Stimulated activated naive CD4-positive, alpha-beta T cell (primary cell): ENCODE measurements around the gene GABARAPL2.

Experiments
- DNase-seq, 6 experiments: peaks; one replicate each; lab custom pipeline; 2025; lab: John Stamatoyannopoulos, UW

The GABARAPL2 gene

DNA sequence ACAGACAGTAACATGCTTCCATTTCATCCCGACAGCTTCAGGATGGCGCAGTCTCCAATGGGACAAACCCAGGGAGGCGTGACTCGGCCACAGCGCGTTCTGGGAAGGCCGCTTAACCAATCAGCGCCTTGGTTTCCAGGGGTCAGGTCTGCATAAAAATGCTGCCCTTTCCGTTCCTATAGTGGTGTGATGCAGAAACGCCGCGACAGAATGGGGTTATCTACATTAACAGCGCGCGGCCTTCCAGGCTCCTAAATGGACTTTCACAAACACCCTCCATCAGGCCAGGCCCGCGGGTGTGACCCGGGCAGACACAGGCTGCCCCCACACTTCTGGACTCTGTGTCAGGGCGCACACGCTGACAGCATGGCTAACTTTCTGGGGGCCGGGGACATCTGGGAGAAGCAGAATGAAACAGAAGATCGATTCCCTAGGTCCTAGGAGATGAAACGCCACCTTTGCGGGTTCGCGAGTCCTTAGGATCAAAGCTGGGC lies 10.9 kb upstream of the GABARAPL2 start:
- no peak for DNase-seq

DNA sequence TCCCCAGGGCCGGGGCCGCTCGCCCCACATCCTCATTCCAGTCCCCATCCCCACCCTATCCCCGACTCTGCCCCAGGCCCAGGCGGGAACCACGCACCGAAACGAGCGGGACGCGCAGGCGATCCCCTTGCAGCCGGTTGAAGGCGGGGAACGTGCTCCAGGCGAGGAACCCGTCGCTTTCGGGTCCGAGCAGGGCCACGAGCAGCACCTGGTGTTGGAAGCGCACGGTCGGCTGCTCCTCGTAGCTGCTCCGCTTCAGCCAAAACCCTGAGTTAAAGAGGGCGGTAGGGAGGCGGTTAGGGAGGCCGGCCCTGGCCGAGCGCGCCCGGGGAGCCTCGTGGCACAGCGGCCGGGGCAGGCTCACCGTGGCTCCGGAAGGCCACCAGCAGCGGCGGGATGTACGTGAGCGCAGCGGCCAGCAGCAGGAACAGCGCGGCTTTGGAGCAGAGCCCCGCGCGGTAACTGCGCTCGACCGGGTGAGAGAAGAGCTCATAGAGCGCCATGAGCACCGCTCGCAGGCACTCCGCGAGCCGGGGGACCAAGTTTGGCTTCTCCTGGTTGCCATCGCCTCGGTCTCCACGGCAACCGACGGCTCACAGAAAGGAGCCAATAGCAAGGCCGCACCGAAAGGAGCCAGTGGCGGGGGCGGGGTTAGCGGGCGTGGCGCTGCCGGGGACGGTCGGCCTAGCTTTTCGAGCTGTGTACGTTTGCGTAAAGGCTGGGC lies 10.3 kb upstream of the GABARAPL2 start, which contains the start of gene TMEM231:
TMEM231 (minus strand) TSS at position 546 of the 724 bp plus-strand sequence; CDS start at position 503, 43 bp downstream.
- DNase-seq, result peak; percentile 91 to 96 (median 93)

DNA sequence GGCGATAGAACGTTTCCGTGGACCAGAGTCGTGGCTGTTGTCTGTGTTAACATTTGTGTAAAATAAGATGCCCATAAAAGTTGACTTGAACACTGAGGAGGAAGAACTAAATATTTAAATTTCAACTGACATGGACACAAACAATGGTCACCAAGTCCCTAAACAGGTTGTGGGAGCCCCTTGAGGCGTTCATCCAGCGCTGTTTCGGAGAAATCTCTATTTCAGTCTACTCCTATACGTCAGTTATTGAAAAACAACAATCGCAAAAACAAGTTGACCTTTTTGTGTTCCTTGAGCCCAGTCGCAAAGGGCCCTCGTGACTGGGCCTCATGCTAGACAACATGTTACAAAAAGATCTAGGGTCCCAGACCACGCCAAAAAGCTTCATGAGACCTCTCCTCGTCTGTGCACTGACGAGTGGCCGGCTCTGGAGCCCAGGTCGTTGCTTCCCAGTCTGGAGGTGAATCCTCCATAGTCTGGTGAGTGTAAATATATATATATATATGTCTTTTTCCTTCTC lies 9.7 kb upstream of the GABARAPL2 start:
- DNase-seq, result no peak

DNA sequence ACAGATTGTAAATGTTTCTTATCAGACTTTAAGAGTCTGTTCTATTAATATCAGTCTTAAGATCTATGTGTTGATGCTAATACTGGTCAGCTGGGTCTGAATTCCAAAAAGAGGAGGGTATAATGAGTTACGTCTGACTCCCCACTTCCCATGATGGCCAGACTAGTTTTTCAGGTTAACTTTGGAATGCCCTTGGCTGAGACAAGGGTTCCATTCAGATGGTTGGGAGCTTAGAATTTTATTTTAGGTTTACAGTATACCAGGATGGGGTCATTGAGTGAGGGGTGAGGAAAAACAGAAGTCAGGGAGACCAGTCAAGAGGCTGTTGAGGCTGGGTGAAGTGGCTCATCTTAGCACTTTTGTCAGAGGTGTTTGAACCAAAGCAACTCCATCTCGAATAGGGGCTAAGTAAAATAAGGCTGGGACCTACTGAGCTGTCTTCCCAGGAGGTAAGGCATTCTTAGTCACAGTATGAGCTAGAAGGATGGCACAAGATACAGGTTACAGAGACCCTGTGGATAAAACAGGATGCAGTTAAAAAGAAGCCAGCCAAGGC lies 7.3 kb upstream of the GABARAPL2 start:
- no peak for DNase-seq

DNA sequence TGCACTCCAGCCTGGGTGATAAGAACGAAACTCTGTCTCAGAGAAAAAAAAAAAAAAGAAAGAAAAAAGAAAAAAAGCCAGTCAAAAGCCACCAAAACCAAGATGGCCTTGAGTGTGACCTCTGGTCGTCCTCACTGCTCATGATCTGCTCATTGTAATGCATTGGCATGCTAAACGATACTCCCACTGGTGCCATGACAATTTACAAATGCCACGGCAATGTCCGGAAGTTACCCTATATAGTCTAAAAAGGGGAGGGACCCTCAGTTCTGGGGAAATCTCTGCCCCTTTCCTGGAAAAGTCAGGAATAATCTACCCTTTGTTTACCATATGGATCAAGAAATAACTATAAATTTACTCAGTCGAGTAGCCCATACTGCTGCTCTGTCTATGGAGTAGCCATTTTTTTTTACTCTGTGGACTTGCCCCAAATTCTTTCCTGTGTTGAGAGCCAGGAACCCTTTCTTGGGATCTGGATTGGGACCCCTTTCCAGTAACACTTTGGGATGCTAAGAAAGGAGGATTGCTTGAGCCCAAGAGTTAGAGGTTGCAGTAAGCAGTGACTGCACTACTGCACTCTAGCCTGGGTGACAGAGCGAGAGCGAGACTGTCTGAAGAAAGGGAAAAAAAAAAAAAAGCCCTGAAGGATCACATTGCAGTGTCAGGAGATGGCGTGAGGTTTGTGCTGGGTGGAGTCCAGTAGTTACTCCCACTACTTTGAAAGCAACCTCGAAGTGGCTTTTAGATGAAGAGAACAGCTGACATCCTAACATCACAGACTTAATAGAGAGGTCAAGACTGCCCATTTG lies 6.4 kb upstream of the GABARAPL2 start:
- no peak for DNase-seq

DNA sequence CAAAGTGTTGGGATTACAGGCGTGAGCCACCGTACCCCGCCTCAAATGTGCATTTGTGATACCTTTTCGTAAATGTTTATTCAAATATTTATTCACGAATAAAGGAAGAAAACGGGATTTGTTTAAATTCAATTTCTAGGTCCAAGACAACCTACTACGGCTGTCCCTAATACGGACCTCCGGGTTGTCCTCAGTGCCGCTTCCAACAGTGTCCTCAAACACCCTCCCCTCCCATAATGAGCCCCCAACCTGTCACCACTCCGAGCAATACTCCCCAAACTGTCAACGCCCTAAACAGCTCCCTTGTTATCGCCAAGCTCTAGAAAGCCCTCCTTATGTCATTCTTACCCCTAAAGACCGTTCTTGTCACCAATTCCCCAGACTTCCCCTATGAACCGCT lies 539 bp upstream of the GABARAPL2 start:
- no peak for DNase-seq

DNA sequence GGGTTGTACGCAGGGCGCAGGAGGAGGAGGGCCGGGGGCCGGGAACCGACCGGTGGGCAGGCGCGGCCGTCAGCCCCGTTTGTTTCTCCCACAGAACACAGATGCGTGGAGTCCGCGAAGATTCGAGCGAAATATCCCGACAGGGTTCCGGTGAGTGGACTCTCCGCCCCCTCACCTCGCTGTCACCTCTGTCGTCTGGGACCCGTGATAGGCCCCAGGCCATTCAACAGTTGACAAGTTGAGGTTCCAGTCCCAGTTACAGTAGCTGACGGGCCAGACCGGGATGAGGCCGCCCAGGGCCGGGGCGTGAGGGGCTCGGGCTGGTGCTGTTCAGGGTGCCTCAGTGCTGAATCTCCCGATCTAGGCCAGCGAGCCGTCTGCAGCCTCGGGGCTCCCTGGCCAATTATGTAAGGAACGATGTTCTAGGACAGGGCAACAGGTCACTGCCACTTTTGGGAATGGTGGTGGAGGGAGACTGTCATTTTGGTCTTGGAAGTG lies 628 bp downstream of the GABARAPL2 start:
- peak in 4 of 6 experiments; percentile 18 to 41 (median 34) for DNase-seq

DNA sequence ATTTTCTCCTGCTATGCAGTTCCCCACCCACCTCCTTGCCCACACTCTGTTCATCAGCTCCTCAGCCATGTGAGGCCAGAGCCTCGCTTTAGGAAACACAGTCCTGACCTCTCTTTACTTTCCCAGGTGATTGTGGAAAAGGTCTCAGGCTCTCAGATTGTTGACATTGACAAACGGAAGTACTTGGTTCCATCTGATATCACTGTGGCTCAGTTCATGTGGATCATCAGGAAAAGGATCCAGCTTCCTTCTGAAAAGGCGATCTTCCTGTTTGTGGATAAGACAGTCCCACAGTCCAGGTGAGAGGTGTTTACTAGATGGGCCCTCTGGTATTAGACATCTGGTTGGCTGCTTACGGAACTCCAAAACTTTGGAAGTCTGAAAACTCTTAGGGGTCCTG lies 1.7 kb downstream of the GABARAPL2 start:
- DNase-seq, result no peak

DNA sequence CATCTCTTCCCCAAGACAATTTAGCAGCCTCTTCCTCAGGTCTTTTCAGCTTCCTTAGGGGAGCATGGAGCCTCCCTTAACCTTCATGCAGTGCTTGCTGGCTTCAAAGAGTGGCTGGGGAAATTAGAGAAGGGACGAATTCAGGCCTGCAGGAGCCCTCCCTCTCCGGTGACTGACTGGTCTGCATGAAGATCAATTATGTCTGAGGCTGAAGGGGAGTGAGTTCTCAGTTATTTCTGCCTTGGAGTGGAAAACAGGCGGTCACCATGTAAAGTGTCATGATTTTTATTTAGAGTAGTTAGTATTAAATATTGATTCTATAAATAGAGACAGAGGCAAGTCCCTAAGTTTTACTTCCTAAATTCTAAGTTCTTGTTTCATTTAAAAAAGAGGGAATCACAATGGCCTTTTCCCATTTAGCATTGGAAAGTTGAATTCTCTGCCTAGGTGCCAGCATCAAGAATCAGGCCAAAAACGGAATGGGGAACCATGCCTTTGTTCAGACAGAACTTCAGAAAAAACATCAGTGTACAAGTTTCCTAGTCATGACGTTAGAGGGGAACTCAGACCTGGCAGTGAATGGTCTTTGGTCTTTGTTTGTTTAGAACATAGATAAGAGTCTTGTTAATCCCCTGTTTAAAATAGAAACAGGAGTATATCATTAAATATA lies 4.4 kb downstream of the GABARAPL2 start:
- DNase-seq, result no peak

DNA sequence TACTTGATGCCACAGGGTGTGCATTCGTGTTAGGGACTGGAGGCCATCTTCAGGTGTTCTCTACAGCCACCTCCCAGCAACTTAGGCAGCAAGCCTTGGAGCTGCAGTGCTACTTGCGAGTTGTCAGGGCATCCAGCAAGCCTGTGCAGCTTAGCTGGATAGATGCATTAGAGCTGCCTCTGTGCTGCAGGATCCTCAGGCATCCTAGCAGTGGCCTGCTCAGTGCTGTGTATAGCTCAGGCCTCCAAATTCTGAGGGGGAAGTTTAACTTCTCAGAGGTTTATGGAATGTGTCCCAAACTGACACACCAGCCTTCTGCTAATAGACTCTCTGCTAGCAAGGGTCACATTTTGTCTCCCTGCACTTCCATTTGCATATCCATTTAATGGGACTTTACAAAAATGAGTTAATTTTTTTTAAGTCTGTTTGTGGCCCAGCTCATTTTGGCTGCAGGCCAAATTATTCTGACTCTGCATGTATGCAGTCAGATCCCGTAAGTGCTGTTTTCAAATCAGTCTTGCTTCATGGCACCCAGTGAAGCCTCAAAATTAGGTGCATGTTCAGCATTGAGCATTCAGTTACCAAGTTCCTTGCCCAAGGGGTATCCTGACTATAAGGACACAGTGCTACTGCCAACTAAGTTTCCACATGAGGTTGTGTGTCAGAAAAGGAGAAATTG lies 6.8 kb downstream of the GABARAPL2 start:
- no peak for DNase-seq

DNA sequence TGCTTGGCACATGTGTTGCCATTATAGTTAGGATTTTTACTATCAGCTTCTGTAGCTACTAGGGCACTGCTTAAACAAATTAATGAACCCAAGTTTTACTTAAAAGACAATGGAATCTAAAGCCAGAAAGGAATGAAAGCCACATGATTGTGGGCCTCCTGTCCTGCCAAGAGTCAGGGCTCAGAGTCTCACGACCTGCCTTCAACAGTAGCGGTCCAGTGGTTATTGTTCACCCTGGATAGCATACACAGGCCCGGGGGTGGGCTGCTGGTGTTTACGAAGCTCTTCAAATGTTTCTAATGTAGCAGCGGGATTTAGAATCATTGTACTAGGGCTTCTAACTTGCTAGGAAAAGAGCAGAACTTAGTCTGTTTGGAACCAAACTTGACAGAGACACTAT lies 7.8 kb downstream of the GABARAPL2 start:
- no peak for DNase-seq

DNA sequence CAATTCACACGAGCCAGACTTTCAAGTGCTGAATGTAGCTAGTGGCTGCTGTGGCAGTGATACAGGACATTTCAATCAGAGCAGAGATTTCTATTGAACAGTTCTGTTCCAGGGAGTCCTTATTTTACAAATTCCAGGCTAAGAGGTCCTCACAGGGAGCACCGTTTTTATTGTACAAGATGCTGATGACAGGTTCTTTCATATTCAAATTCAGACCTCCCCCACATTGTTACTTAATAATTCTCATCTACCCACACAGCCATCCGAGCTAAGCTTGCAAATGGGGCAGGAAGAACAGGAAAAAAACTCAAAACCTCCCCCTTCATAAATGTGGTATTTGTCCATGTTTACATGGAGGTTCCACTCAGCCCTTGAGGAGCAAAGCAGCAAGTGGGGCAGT lies 9.8 kb downstream of the GABARAPL2 start:
- no peak for DNase-seq

DNA sequence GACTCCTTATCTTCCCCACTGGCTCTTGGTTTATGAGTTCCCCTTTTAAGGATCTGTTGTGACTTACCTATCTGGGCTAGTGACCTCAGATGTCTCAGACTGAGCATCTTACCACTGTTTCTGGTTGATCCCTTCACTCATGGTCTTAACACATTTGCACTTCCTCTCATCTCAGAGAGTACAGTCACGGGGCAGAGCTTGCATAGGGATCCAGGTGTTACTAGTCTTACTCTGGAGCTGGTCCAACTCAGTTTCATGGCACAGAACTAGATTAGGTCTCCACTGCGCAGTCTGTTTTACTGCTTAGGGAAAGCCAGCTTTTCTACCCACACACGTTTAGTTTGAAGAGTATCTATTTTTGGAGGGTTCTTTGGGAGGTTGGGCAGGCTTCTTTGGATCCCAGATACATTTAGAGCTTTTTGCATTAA lies 10.2 kb downstream of the GABARAPL2 start:
- DNase-seq, result no peak

DNA sequence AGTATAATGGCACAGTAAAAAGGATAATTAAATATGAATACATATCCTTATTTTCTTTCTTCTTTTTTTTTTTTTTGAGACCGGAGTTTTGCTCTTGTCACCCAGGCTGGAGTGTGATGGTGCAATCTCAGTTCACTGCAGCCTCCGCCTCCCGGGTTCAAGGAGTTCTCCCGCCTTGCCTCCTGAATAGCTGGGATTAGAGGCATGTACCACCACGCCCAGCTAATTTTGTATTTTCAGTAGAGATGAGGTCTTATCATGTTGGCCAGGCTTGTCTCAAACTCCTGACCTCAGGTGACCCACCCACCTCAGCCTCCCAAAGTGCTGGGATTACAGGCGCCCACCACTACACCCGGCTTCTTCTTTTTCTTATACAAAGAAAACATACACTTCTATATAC lies 12.0 kb downstream of the GABARAPL2 start:
- no peak for DNase-seq

DNA sequence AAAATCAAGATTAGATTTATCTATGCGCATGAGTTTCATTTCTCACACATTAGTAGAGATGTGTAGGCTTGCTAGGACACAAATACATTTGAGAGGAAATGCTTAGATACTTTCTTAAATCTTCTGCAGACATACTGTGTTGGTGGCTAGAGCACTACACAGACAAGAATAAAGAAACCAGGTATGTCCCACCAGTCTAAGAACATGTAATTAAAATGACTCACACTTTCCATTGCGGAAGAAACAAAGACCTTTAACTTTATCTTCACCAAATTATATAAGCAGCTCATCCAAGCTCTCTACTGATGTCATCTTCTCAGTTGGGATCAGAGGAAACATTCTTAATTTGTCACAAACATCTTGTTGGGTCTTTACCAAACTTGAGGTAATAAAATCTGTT lies 12.5 kb downstream of the GABARAPL2 start:
- no peak for DNase-seq

DNA sequence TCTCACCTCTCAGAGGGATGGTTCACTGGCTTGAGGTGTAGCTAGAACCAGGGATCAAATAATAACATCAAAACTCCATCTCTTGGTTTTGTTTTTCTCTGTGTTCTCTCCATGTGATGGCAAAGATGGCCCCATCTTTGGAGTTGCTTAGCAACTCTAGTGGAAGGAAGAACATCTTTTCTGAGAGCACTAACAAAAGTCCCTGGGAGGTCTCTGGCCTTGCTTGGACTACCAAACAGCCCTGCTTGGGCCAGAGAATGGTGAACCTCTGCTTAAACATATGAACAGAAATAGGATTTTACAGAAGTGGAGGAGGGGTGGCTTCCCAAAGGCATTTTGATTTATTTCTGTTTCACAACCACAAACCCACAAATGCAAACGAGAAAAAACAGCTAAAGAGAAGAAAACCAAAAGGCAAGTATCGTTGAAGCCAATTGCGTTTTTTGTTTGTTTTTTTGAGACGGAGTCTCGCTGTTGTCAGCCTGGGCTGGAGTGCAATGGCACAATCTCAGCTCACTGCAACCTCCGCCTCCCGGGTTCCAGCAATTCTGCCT lies 13.2 kb downstream of the GABARAPL2 start:
- DNase-seq, result no peak

DNA sequence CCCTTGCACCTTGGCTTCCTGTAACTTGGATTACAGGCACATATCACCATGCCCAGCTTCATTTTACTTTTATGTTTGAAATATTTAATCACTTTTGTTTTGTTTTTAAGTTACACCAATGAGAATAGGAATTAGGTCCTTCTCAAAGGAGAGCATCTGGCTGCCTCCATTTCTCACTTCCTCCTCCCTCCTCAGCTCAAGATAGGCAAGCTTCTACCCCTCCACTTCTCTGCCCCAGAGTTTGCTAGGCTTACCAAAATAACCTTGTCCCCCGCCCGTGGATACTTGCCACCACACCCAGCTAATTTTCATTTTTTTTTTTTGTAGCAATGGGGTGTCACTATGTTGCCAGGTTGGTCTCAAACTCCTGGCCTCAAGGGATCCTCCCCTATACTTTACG lies 17.9 kb downstream of the GABARAPL2 start:
- DNase-seq, result no peak

DNA sequence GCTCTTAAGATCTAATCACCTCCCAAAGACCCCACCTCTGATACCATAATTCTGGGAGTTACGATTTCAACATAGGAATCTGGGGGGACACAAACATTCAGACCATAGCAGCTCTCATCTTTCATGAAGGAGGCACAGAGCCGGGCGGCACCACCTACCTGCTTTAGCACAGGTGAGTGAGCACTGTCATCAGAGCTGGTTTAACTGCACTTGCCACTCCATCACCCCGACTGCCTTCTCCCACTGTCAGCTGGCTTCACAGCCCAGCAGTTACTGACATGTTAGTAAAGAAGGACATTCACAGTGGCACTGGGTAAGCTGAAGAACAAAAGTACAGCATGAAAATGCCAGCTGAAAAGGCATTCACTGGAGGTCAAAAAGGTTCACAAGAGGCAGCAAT lies 22.5 kb downstream of the GABARAPL2 start:
- no peak for DNase-seq

DNA sequence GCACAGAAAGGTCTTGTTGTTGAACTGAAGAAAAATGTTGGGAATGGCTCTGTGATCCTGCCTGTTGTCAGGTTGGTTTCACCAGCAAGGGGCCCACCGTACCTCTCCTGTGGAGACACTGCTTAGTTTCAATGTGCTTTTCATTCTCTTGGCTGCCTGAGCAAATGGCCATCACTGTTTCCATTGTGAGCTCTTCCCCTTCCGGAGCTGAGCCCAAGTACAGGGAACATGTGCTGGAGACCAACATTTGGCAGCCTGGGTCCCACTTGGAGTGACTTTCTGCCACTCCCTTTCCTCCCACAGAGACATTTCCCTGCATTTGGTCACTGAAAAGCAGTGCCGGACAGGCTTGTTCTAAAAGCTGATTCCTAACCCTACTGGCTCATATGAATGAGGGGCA lies 23.1 kb downstream of the GABARAPL2 start:
- DNase-seq, result no peak

DNA sequence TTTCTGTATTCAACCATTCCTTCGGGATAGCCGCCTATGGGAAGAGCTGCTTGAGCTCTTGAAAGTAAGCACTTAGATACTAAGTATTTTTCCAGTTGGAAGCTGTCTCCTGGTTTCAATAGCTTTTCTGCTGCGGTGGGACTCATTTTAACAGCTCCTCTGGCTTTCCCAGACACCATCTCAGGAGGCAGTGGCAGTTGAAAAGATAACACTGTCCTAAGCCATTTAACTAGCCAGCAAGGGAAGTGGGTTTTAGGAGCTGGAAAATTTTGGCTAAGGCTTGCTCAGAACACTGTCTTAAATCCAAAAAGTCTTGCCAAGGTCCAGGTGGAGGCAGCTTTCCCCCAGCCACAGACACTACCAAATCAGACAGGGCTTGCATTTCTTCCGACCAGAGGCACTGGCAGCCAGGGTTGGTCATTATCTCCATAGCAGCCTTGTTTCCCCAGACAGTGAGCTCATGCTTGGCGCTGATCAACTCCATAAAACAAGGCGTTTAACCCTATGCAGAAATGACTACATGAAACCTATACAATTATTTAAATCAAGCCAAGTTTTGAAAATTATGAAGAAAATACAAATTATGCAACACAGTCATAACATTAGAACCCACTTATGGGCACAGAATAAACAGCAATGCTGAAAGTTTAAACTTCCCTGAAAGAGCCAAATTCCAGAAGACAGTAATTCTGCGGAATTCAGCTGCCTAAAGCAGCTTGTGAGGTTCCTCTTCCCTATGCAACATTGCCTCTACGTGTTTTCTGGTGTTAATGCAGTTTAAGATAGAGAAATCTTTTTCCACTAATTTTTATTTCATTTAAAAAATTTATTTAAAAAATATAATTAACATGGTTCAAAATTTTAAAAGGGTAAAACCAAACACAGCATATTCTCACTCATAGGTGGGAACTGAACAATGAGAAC lies 25.0 kb downstream of the GABARAPL2 start:
- DNase-seq, result no peak
